HG02588 (cell line): ENCODE data around the gene SYNDIG1.

Experiments used
- ATAC-seq: cut with Tn5 transposase; IDR thresholded peaks from one replicate; pipeline ENCODE4 v1.9.1; 2021; ENCODE audit warnings: mild to moderate bottlenecking, moderate library complexity; ENCODE audit not compliant: unreplicated experiment

Gene SYNDIG1

DNA sequence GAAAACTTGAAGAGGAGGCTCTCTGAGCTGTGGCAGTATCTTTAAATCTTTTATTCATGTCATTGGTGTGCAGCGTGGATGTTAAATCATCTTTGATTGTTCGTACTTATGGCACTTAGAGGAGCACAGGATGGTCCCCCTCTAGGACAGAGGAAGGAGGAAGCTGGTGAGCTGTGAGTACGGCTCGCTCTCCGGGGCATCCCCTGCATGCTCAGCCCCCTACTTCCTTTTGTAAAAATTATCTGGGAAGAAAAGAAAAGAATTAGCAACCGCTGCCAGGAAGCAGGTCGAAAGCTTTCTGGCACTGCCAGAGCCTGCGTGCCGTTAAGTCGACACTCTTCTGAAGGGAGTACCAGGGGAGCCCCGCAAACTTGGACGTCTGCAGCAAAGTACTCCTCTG lies 158.5 kb downstream of the SYNDIG1 start:
- ATAC-seq: no peak

DNA sequence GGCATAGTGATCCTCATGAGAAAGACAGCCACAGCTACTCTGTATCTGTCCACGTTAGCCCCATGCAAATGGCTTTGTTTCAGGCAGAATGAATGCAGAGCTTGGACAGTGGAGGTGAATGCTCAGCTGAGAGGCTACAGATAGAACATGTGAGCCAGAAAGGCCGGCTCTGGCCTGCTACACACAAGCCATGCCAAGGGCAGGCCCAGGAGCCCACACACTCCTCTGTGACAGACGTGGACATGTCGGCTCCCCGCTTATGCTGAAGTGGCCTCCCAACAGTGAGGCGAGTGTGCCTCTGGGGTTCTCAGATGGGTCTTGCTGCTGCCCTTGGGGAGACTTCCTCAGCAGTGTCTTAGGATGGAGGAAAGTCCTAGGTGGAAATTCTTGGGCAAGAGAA lies 159.6 kb downstream of the SYNDIG1 start:
- ATAC-seq: no peak

DNA sequence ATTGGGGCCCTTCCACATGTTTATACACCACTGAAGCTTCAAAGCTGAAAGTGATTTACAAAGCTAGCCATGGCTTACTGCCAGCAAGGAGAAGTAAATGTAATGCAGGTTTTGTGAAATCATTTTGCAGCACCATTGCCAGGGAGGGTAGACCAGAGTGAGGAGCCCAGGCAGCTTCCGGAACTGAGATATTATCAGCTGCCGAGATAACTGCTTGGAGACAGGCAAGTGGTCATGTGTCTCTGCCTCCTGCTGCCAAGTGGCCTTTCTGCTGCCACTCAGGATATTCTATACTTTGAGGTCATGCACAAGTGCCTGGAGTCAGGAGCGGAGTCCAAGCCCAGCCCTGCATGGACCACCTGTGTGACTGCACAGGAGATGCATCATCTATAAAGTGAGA lies 160.2 kb downstream of the SYNDIG1 start:
- no peak for ATAC-seq

DNA sequence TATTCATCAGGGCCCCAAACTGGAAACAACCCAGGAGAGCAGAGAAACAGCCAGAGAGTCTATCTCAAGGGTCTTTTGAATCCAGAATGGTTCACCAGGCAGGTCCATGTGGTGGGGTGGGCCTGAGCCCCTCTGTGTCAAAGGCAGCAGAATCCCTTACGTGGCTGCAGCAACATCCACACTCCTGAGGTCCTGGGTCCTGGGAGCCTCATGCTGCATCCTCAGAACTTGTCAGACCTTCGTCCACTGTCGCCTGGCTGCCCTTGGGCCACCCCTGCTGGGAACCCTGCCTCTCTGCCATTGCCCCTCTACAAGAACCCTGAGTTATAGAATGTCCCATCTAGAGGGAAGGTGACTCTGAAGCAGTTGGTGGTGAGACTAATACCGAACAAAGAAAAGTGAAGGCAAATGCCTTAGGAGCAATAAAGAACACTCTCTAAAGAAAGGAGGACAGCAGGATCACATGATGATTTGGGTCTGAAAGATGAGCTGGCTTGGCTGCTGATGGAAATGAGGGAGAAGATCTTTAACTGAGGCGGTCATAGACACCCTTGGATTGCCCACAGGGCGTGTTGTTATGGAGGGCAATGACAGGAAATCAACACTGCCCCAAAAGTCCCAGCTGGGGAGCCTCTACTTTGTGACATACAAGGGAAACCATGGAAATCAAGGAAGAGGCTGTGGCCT lies 161.2 kb downstream of the SYNDIG1 start:
- no peak for ATAC-seq

DNA sequence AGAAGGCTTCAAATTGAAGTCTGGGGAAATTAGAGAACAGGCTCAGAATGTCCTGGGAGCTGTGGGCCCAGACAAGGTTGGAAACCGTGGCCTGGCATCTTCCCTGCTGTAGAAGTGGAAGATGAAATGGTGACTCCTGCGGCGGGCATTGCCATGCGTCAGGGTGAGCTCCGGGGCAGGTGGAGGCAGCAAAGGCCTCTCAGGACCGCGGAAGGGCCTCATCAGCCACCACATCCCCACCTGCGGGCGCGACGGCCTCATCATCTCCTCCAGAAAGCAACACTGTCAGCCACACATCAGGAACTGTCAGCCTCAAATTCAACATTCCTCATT lies 161.7 kb downstream of the SYNDIG1 start:
- ATAC-seq: no peak

DNA sequence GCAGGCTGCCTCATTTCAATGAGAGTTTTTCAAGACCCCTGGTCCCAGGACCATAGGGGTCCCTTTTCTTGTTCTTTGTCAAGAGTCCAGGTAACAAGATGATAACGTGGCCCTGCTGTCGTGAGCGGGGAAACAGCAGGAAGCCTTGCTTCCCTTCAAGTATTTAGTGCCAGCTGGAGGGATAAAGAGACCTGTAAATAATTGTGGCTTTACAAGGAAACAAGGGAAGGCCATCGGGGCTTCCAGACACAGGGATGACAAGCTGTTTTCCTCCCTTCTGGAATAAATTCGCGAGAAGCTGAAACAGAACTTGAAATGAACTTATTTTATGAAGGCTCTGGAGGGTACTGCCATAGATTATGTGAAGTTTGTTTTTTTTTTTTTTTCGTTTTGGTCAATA lies 163.2 kb downstream of the SYNDIG1 start:
- no peak for ATAC-seq

DNA sequence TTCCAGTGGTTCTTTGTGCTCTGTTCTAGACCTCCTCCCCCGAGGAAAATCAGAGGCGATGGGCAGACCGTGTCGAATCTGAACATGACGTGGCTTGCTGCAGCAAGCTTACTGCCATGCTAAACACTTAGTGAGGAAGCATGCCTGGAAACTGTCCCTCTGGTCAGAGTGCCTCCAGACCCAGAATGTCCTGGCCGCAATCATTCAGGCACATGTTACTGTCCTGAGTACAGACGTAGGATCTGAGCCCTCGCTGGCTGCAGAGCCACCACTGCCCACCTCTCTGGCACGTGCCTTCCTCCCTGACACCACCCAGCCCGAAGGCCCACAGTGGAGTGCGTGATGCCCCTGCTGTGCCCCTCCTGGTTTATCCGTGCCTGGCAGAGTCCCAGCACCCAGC lies 163.6 kb downstream of the SYNDIG1 start:
- no peak for ATAC-seq

DNA sequence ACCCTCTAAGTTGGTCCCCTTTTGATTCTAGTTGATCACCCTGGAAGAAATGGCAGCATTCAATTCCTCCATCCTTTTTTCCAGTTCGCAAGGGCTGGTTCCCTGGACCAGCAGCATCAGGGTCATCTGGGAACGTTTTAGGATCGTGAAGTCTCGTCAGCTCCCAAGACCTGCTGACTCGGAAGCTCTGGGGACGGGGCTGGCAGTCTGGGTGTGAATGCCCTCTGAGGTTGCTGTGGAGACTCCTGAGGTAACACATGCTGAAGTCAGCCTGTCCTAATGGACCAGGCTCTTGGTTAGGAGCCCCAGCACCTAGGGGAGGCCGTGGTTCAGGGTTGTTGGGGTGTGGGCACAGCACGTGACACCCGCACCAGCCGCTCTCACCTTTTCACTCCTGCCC lies 164.1 kb downstream of the SYNDIG1 start:
- ATAC-seq: no peak

DNA sequence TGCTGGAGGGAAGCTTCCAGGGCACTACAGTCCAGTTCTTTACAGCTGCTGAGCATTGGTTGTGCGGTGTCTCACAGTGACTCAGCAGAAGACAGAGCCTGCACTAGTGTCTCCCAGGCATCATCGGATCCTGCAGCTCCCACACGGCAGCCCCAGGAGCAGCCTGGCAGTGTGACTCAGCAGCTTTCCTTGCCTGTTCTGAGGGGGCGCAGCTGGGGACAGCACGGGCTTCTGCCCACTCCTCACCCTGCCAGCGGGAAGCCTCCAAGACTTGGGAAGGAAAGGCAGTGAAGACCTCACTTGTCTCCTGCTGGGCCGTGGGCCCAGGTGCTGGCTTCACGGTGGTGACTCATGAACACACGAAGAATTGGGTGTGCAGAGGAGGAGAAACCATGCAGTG lies 165.4 kb downstream of the SYNDIG1 start:
- no peak for ATAC-seq

DNA sequence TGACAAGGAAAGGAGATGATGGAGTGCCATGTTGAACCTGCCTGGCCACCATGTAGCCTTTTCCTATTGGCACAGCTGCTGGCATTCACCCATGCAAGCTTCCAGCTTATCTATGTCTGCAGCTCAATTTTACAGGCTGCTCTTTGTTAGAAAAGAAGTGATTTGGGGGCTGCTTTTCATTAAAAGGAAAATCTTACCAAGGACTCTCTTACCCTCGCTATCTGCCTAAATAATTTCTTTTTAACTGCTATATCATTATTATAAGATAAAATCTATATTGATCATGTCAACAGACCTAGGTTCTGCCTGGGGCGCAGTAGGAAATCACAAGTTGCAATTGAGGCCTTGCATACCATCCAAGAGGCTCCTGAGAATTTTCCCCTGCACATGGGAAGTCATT lies 167.2 kb downstream of the SYNDIG1 start:
- ATAC-seq: no peak

DNA sequence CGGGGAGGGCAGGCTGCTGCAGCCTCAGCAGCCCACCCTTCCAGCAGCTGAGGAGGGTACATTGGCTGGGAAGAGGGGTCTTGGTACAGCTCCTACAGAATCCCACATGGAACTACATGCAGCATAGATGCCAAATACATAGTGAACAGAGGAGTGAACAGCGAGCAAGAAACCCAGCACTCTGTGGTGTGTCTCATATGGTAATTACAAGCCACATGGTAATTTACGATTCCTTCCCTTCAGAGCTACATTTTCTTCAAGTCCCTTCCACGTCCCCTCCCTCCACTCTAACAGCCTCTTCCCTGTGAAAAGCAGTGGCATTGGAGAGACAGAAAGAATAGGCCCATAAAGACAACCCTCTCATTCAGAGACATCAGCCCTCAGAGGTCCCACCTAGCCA lies 167.7 kb downstream of the SYNDIG1 start:
- ATAC-seq: no peak

DNA sequence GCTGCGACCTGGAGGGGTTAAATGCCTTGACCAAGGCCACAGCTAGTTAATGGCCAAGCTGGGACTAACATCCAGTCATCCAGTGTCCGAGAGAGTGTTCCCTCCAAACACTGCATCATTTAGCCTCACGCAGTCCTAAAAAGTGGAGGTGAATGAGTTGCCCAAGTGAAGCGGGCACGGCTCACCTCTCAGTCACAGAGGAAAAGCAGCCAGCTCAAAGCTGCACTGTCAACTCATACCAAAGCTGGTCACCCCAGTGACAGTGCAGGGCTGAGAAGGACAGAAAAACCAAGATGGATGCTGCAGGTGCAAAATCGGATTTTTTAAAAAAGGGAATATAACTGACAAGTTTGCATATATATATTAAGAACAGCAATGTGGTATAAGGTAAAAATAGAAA lies 168.5 kb downstream of the SYNDIG1 start:
- no peak for ATAC-seq

DNA sequence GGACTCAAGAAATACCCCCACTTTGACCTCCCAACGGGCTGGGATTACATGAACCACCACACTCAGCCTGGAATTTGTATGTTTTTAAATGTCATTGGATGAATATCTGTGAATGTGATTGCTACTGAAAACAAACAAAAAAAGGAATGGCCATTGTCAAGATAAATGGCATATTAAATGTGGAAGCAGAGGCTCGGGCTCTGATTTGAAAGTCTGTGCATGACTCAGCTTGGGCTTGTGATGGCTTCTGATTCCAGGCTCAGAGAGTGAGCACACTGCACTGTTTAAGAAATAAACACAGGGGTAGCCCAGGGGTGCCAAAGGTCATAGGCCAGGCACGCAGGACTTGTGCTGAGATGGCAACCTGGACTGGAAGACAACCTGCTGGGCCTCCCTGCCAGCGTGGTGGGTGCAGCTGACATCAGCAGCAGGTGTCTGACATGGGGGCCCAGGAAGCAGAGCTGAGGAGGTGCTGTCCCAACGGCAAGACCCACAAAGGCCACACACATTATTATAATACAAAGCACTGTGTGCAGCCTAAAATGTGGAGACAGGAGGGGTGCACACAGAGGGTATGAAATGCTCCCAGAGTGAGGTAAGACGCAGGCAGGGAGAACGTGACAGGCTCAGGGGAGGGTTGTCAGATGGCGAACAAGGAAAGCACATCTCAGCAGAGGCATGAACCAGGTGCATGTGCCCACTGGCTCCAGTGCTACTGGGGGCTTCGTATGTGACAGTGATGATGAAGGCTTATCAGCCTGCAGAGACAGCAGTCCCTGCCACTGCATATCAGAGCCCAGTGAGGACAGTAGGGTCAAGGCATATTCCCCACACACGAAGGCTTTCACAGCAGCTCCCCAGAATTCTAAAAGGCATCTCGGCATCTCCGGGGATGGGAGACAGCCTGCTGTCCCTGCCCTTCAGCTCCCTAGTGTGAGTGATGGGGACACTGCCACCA lies 169.4 kb downstream of the SYNDIG1 start:
- no peak for ATAC-seq

DNA sequence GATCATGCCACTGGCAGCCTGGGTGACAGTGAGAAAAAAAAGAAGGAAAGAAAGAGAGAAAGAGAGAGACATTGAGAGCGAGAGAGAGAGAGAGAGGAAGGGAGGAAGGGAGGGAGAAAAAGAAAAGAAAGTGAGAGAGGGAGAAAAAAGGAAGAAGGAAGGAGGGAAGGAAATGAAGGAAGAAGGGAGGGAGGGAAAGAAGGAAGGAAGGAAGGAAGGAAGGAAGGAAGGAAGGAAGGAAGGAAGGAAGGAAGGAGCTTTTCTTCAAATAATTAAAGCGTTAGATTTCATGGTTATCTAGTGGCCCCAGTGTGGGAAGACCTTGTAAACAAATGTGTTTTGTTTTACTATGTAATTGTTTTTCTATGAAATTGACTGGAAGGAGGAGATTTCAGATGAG lies 170.8 kb downstream of the SYNDIG1 start:
- no peak for ATAC-seq

DNA sequence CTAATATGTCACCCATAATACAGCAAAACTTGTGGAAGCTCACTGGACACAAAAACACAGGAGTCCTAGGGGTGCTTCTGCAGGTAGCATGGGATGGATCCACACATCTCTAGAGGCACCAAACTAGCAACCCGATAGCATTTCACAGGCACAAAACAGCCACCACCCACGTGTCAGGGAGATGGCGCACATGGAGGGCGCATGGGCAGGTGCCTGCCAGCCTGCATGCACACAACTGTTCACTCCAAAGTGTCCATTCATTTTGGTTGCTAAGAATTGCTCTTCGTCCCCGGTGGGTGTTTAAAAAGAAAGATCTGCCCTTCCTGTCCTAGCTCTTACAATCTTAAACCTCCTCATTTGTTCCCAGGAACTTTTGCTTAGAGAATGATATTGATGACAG lies 171.3 kb downstream of the SYNDIG1 start:
- ATAC-seq: no peak

DNA sequence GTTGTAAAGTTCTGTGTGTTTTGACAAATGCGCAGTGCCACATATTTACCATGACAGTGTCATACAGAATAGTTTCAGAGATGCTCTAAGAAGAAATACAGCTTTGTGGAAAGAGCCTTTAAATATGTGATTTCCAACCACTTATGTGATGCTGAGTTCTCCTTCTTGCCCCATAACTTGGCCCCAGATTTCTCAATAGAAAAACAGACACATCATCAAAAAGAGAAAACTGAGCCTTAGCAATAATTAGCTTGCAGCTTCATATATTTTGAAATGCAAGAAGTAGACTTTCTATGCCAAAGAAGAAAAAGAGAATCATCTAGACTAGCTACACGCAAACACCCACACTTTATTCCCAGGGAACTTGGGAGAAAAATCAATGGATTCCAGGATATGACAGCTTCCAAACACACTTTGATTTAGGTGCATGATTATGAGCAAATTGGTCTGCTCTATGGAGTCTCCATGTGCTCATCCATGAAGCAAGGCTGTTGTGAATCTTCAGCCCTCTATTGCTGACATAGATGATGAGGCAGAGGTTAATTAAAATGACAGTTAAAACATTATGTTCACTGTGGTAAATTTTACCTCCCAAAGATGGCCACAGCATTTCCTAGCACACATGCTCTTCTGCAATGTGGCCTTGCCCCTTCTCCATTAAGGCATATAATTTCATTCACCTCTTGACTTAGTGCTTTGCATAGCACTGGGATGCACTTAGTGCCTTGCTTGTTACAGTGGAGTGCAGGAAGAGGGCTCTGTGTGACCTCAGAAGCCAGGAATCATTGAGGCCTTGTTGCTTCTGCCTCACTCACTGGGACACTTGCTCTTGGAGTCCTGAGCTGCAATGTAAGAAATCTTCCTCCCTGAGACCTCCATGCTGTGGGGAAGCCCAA lies 174.6 kb downstream of the SYNDIG1 start:
- no peak for ATAC-seq

DNA sequence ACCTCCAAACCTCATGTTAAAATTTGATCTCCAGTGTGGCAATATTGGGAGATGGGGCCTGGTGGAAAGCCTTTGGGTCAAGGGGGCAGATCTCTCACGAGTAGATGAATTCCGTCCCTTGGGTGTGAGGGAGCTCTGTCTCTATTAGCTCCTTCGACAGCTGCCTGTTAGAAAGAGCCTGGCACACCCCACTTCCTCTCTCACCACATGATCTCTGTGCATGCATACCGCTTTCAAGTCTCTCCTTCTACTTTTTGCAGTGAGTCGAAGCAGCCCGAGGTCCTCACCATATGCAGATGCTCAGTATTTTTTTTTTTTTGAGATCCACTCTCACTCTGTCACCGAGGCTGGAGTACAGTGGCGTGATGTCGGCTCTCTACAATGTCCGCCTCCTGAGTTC lies 176.9 kb downstream of the SYNDIG1 start:
- no peak for ATAC-seq

DNA sequence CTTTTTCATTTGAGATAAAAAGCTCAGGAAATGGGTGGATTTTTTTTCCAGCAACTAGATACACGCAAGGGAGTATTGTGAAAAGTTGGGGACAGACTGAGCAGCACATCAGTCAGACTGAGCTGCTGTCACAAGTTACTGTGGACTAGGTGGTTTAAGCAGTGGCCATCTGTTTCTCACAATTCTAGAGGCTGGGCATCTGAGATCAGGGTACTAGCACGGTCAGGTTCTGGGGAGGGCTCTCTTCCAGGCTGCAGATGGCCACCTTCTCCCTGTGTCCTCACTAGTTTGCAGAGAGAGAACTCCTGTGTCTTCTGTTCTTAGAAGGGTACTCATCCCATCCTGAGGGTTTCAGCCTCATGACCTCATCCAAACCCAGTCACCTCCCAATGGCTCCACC lies 178.3 kb downstream of the SYNDIG1 start:
- ATAC-seq: no peak

DNA sequence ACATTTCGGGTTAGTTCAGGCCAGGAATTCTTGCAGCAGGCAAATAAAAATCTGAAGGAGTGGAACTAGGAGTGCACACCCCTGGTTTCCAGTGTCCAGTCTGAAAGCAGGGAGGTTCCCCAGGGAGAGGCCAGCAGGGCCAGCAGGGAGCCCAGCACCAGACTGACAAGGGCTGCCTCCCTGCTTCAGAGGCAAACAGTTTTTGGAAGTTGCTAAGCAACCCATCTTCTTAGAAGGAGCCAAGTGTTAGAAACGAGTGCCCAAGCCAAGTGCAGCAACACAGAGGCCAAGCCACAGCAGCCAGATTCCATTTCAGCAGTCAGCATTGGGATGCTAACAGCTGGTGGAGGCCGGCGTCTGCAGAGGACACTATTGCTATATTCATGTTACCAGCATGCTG lies 179.1 kb downstream of the SYNDIG1 start:
- peak; percentile 10 for ATAC-seq

DNA sequence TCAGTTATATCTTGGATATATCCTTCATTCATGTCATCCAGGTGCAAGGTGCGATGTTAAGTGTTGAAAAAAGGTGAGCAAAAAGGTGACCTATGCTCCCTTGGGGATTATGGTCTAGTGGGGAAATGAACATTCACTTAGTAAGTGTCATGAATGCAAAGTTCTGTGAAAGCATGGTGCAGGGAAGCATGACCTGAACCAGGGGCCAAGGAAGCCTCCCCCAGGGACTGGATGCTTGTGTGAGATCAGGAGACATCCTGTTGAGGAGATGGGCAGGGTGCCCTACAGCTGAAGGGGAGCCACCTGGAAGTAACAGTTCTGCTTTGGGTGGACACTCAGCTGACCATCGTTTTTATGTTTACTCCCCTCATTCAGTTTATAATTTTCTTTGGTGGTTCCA lies 179.5 kb downstream of the SYNDIG1 start:
- peak; percentile 53 for ATAC-seq

DNA sequence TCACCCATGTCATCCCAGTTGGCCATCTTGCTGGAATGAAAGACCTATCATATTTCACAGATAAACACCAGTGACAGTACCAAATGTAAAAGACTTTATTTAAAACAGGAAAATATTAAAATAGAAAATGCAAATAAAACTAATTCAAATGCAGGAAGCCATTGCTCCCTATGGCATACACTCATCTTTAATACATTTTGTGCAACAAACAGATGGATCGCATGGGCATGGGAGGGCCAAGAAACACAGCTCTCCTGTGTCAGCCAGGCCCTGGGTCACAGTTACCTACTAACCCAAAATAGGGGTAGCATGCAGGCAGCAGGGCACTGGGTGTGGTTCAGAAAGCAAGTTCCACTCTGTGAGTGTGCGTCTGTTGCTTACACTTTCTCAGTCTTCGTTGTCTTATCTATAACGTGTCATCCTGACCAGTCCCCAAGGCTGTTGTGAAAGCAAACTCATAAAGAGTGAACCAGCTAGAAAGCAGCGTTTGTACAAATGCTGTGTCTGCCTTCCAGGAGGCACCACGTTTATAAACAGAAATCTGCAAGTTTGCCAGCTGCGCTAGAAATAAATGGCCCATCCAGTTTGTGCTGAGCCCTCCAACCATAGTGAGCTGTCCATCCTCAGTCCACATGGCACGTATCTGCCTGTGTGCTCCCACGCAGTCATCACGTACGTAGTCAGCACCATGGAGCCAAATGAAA lies 180.5 kb downstream of the SYNDIG1 start:
- ATAC-seq: no peak
